HEK293T (cell line): Measurements from ENCODE around the gene EFNA5.

Experiments
- CTCF ChIA-PET: fragments of 350-600 bp; formaldehyde crosslinking; extraction: SDS; loops from one replicate; lab custom pipeline; 2021; ENCODE audit warnings: antibody characterized with exemption, inconsistent platforms; lab: Yijun Ruan, JAX
- POLR2A ChIA-PET: fragments of 350-600 bp; formaldehyde crosslinking; extraction: SDS; loops from one replicate; lab custom pipeline; 2020; ENCODE audit warnings: antibody characterized with exemption, inconsistent platforms; lab: Yijun Ruan, JAX
- DNase-seq: peaks from one replicate; pipeline ENCODE4 v3.0.0; 2012; ENCODE audit warnings: mixed read lengths; ENCODE audit errors: extremely low spot score
- ARNT ChIP-seq: fragments of 450-650 bp; IDR thresholded peaks from 2 replicates; pipeline ENCODE4 v1.6.1; 2017; ENCODE audit warnings: mild to moderate bottlenecking
- BHLHE40 ChIP-seq: fragments of 450-650 bp; IDR thresholded peaks from 2 replicates; pipeline ENCODE4 v1.6.1; 2016; ENCODE audit warnings: mild to moderate bottlenecking, moderate library complexity, borderline replicate concordance
- CTBP1 ChIP-seq: fragments of 450-650 bp; IDR thresholded peaks from 2 replicates; pipeline ENCODE4 v1.6.1; 2016; ENCODE audit warnings: borderline replicate concordance
- ELF4 ChIP-seq: fragments of 450-650 bp; IDR thresholded peaks from 2 replicates; pipeline ENCODE4 v1.6.1; 2017; ENCODE audit warnings: antibody characterized with exemption
- FOXA1 ChIP-seq: fragments of 450-650 bp; IDR thresholded peaks from 2 replicates; pipeline ENCODE4 v1.6.1; 2016; ENCODE audit warnings: mild to moderate bottlenecking
- FOXK2 ChIP-seq: fragments of 450-650 bp; IDR thresholded peaks from 2 replicates; pipeline ENCODE4 v1.6.1; 2016; ENCODE audit warnings: mild to moderate bottlenecking
- FOXM1 ChIP-seq: fragments of 450-650 bp; IDR thresholded peaks from 2 replicates; pipeline ENCODE4 v1.6.1; 2017; ENCODE audit warnings: mild to moderate bottlenecking, borderline replicate concordance
- HDGF ChIP-seq: fragments of 450-650 bp; IDR thresholded peaks from 2 replicates; pipeline ENCODE4 v1.6.1; 2017; ENCODE audit warnings: antibody characterized with exemption, borderline replicate concordance
- L3MBTL2 ChIP-seq: fragments of 450-650 bp; conservative IDR thresholded peaks from 2 replicates; pipeline ENCODE4 v1.6.1; 2016; ENCODE audit warnings: mild to moderate bottlenecking
- LEF1 ChIP-seq: fragments of 450-650 bp; IDR thresholded peaks from 2 replicates; pipeline ENCODE4 v1.6.1; 2017; ENCODE audit warnings: mild to moderate bottlenecking, borderline replicate concordance
- NFRKB ChIP-seq: fragments of 450-650 bp; IDR thresholded peaks from 2 replicates; pipeline ENCODE4 v1.6.1; 2016; ENCODE audit warnings: mild to moderate bottlenecking, moderate library complexity
- SP1 ChIP-seq: fragments of 450-650 bp; IDR thresholded peaks from 2 replicates; pipeline ENCODE4 v1.6.1; 2017
- SUZ12 ChIP-seq: fragments of 450-650 bp; IDR thresholded peaks from 2 replicates; pipeline ENCODE4 v1.6.1; 2016; ENCODE audit warnings: mild to moderate bottlenecking
- TARDBP ChIP-seq: fragments of 450-650 bp; IDR thresholded peaks from 2 replicates; pipeline ENCODE4 v1.6.1; 2016
- ZNF384 ChIP-seq: fragments of 450-650 bp; IDR thresholded peaks from 2 replicates; pipeline ENCODE4 v1.6.1; 2016
- TF ChIP-seq, protein P1 (sequence below): fragments of 450-650 bp; IDR thresholded peaks from 2 replicates; pipeline ENCODE4 v1.6.1; 2016

The EFNA5 gene

DNA sequence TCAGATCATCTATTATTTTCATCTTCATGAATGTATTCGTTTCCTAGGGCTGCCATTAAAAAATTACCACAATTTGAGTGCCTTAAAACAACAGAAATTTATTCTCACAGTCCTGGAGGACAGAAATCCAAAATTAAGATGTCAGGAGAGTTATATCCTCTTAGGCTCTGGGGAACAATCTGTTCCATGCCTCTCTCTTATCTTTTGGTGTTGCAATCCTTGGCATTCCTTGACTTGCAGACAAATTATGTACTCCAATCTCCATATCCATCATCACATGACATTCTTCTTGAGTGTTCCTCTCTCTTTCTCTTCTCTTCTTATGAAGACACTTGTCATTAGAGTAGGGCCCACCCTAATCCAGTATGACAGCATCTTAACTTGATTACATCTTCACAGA is 339.4 kb downstream of the EFNA5 start:
- POLR2A ChIA-PET: no interaction called here
- no peak for TF ChIP-seq SUZ12
- TF ChIP-seq SP1: no peak
- no peak for TF ChIP-seq LEF1
- TF ChIP-seq FOXK2: no peak
- TF ChIP-seq ELF4: no peak
- TF ChIP-seq ARNT: no peak
- no peak for TF ChIP-seq FOXA1
- TF ChIP-seq TARDBP: no peak
- TF ChIP-seq CTBP1: no peak
- no peak for TF ChIP-seq HDGF
- no peak for TF ChIP-seq NFRKB
- TF ChIP-seq, protein P1, sequence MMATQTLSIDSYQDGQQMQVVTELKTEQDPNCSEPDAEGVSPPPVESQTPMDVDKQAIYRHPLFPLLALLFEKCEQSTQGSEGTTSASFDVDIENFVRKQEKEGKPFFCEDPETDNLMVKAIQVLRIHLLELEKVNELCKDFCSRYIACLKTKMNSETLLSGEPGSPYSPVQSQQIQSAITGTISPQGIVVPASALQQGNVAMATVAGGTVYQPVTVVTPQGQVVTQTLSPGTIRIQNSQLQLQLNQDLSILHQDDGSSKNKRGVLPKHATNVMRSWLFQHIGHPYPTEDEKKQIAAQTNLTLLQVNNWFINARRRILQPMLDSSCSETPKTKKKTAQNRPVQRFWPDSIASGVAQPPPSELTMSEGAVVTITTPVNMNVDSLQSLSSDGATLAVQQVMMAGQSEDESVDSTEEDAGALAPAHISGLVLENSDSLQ: no peak
- no peak for TF ChIP-seq L3MBTL2
- no peak for TF ChIP-seq ZNF384
- no peak for TF ChIP-seq FOXM1
- no peak for TF ChIP-seq BHLHE40
- DNase-seq: no peak

DNA sequence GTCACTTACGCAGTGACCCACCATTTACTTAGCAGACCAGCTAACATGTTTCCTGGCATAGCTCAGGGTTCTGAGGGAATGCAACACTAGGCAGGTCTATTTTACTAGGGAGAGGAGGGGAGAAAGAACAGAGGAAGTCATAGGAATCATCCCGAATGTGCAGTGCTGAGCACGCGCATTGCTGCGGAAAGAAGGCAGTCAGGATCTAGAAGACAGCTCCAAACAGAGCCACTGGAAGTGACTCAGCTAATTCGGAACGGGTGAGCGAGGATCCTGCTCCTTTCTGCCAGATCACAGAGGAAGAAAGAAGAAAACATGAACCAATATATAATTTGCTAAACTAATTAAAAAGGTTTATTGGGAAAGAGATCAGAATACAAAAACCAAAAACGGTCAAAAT is 339.8 kb downstream of the EFNA5 start:
- no peak for DNase-seq
- ChIA-PET CTCF (no interaction called here), POLR2A (no interaction called here)
- TF ChIP-seq HDGF (no peak), SP1 (no peak), CTBP1 (no peak), L3MBTL2 (no peak), ZNF384 (no peak), TARDBP (no peak), LEF1 (no peak), NFRKB (no peak), BHLHE40 (no peak), SUZ12 (no peak), ELF4 (no peak), FOXK2 (no peak)
- TF ChIP-seq, protein P1: no peak

More for the DNA sequence above, 339.4 kb downstream of the EFNA5 start:
- CTCF ChIA-PET: no interaction called here

- ChIA-PET CTCF (no interaction called here), POLR2A (no interaction called here)
- DNase-seq: no peak
- no peak for TF ChIP-seq FOXA1
- no peak for TF ChIP-seq FOXM1
- no peak for TF ChIP-seq SP1
- no peak for TF ChIP-seq SUZ12
- no peak for TF ChIP-seq BHLHE40
- no peak for TF ChIP-seq NFRKB
- no peak for TF ChIP-seq TARDBP
- no peak for TF ChIP-seq L3MBTL2
- TF ChIP-seq, protein P1: no peak
Observed at GRCh38 chr5:107329850-107330249, 340.9 kb downstream of the EFNA5 start.
